ENCODE data around the gene KRTAP25-1. TPM values are rescaled to one million over a fixed set of nuclear protein-coding genes. Genes with fewer than 3 reads are reported as not detected.

The KRTAP25-1 gene
- total RNA-seq (not detected), polyA plus RNA-seq (not detected)

- no peaks in the 10 kb centered on the region for H3K4me1 ChIP-seq (ENCODE audit: insufficient read depth)
- no peaks in the 10 kb centered on the region for H3K36me3 ChIP-seq (ENCODE audit: insufficient read depth)
- no peak within 1 kb of the TSS for H3K27ac ChIP-seq (ENCODE audit: low read depth)
- no peak within 1 kb of the TSS for H3K4me3 ChIP-seq (ENCODE audit: low read depth, low read length)
- 94% methylated on average over 2 of the region's 2 CpGs for WGBS
- DNase-seq (ENCODE audit: extremely low spot score), result no peak
Measured at GRCh38 chr21:30289215-30289614, at the start of gene KRTAP25-1. KRTAP25-1 (minus strand) TSS chr21:30289514; CDS start chr21:30289490, 24 bp downstream.

- H3K36me3 ChIP-seq (ENCODE audit: insufficient read depth), result no peaks in the 10 kb centered on the region
- 75% methylated on average over 4 of the region's 4 CpGs for WGBS
- H3K27ac ChIP-seq (ENCODE audit: low read depth), result no peak overlapping the region
- no peak for DNase-seq (ENCODE audit: extremely low spot score)
- no peaks in the 10 kb centered on the region for H3K4me1 ChIP-seq (ENCODE audit: insufficient read depth)
- no peak overlapping the region for H3K4me3 ChIP-seq (ENCODE audit: low read depth, low read length)
Measured at GRCh38 chr21:30338717-30339116, 49.4 kb upstream of the KRTAP25-1 start.

- H3K27ac ChIP-seq (ENCODE audit: low read depth), result no peak overlapping the region
- H3K36me3 ChIP-seq (ENCODE audit: insufficient read depth), result no peaks in the 10 kb centered on the region
- H3K4me3 ChIP-seq (ENCODE audit: low read depth, low read length), result no peak overlapping the region
- DNase-seq (ENCODE audit: extremely low spot score), result no peak
- no peaks in the 10 kb centered on the region for H3K4me1 ChIP-seq (ENCODE audit: insufficient read depth)
Measured at GRCh38 chr21:30337772-30338171, 48.5 kb upstream of the KRTAP25-1 start.

GRCh38 chr21:30337276-30337744 is 48.0 kb upstream of the KRTAP25-1 start, which contains the start of gene KRTAP27-1:
KRTAP27-1 (minus strand) TSS chr21:30337694; CDS start chr21:30337668, 26 bp downstream.
- no peak within 1 kb of the TSS for H3K4me3 ChIP-seq (ENCODE audit: low read depth, low read length)
- DNase-seq (ENCODE audit: extremely low spot score), result no peak
- no peaks in the 10 kb centered on the region for H3K4me1 ChIP-seq (ENCODE audit: insufficient read depth)
- no peak within 1 kb of the TSS for H3K27ac ChIP-seq (ENCODE audit: low read depth)
- WGBS, result 96% methylated on average over 6 of the region's 6 CpGs
- no peaks in the 10 kb centered on the region for H3K36me3 ChIP-seq (ENCODE audit: insufficient read depth)

GRCh38 chr21:30336596-30336995 is 47.3 kb upstream of the KRTAP25-1 start:
- DNase-seq (ENCODE audit: extremely low spot score), result no peak
- Histone ChIP-seq H3K4me1 (ENCODE audit: insufficient read depth) (no peaks in the 10 kb centered on the region), H3K4me3 (ENCODE audit: low read depth, low read length) (no peak overlapping the region), H3K36me3 (ENCODE audit: insufficient read depth) (no peaks in the 10 kb centered on the region), H3K27ac (ENCODE audit: low read depth) (no peak overlapping the region)
- WGBS, result 55% methylated on average over 2 of the region's 2 CpGs

GRCh38 chr21:30333736-30334135 is 44.4 kb upstream of the KRTAP25-1 start:
- no peak overlapping the region for H3K27ac ChIP-seq (ENCODE audit: low read depth)
- 84% methylated on average over 3 of the region's 3 CpGs for WGBS
- DNase-seq (ENCODE audit: extremely low spot score), result no peak
- H3K36me3 ChIP-seq (ENCODE audit: insufficient read depth), result no peaks in the 10 kb centered on the region
- no peaks in the 10 kb centered on the region for H3K4me1 ChIP-seq (ENCODE audit: insufficient read depth)
- H3K4me3 ChIP-seq (ENCODE audit: low read depth, low read length), result no peak overlapping the region

- H3K4me3 ChIP-seq (ENCODE audit: low read depth, low read length), result no peak overlapping the region
- no peak for DNase-seq (ENCODE audit: extremely low spot score)
- H3K36me3 ChIP-seq (ENCODE audit: insufficient read depth), result no peaks in the 10 kb centered on the region
- WGBS, result 91% methylated on average over 2 of the region's 2 CpGs
- no peak overlapping the region for H3K27ac ChIP-seq (ENCODE audit: low read depth)
- H3K4me1 ChIP-seq (ENCODE audit: insufficient read depth), result no peaks in the 10 kb centered on the region
Measured at GRCh38 chr21:30332681-30333080, 43.4 kb upstream of the KRTAP25-1 start.

- no peaks in the 10 kb centered on the region for H3K4me1 ChIP-seq (ENCODE audit: insufficient read depth)
- H3K36me3 ChIP-seq (ENCODE audit: insufficient read depth), result no peaks in the 10 kb centered on the region
- DNase-seq (ENCODE audit: extremely low spot score), result no peak
- no peak overlapping the region for H3K4me3 ChIP-seq (ENCODE audit: low read depth, low read length)
- H3K27ac ChIP-seq (ENCODE audit: low read depth), result no peak overlapping the region
- WGBS, result 77% methylated on average over 4 of the region's 4 CpGs
Measured at GRCh38 chr21:30329203-30329875, 40.0 kb upstream of the KRTAP25-1 start.

GRCh38 chr21:30326390-30326789 is 37.1 kb upstream of the KRTAP25-1 start:
- DNase-seq (ENCODE audit: extremely low spot score), result no peak
- no peak overlapping the region for H3K27ac ChIP-seq (ENCODE audit: low read depth)
- no peaks in the 10 kb centered on the region for H3K36me3 ChIP-seq (ENCODE audit: insufficient read depth)
- H3K4me3 ChIP-seq (ENCODE audit: low read depth, low read length), result no peak overlapping the region
- no peaks in the 10 kb centered on the region for H3K4me1 ChIP-seq (ENCODE audit: insufficient read depth)

GRCh38 chr21:30320215-30320614 is 30.9 kb upstream of the KRTAP25-1 start, which contains the start of gene KRTAP26-1:
KRTAP26-1 (minus strand) TSS chr21:30320315; CDS start chr21:30320035, 280 bp downstream.
- no peak within 1 kb of the TSS for H3K4me3 ChIP-seq (ENCODE audit: low read depth, low read length)
- H3K4me1 ChIP-seq (ENCODE audit: insufficient read depth), result no peaks in the 10 kb centered on the region
- H3K27ac ChIP-seq (ENCODE audit: low read depth), result no peak within 1 kb of the TSS
- no peak for DNase-seq (ENCODE audit: extremely low spot score)
- 66% methylated on average over 2 of the region's 2 CpGs for WGBS
- no peaks in the 10 kb centered on the region for H3K36me3 ChIP-seq (ENCODE audit: insufficient read depth)

GRCh38 chr21:30315701-30316100 is 26.4 kb upstream of the KRTAP25-1 start:
- Histone ChIP-seq H3K4me3 (ENCODE audit: low read depth, low read length) (no peak overlapping the region), H3K4me1 (ENCODE audit: insufficient read depth) (no peaks in the 10 kb centered on the region), H3K27ac (ENCODE audit: low read depth) (no peak overlapping the region), H3K36me3 (ENCODE audit: insufficient read depth) (no peaks in the 10 kb centered on the region)
- WGBS, result 93% methylated on average over 2 of the region's 2 CpGs
- DNase-seq (ENCODE audit: extremely low spot score), result no peak

GRCh38 chr21:30306884-30307283 is 17.6 kb upstream of the KRTAP25-1 start:
- no peak overlapping the region for H3K4me3 ChIP-seq (ENCODE audit: low read depth, low read length)

GRCh38 chr21:30305136-30305535 is 15.8 kb upstream of the KRTAP25-1 start:
- H3K4me1 ChIP-seq (ENCODE audit: insufficient read depth), result no peaks in the 10 kb centered on the region
- 39% methylated on average over 1 of the region's 1 CpG for WGBS
- DNase-seq (ENCODE audit: extremely low spot score), result no peak
- H3K27ac ChIP-seq (ENCODE audit: low read depth), result no peak overlapping the region
- H3K4me3 ChIP-seq (ENCODE audit: low read depth, low read length), result no peak overlapping the region
- H3K36me3 ChIP-seq (ENCODE audit: insufficient read depth), result no peaks in the 10 kb centered on the region

More at GRCh38 chr21:30306884-30307283, 17.6 kb upstream of the KRTAP25-1 start:
- no peaks in the 10 kb centered on the region for H3K4me1 ChIP-seq (ENCODE audit: insufficient read depth)
- WGBS, result 44% methylated on average over 2 of the region's 2 CpGs
- no peak for DNase-seq (ENCODE audit: extremely low spot score)
- no peaks in the 10 kb centered on the region for H3K36me3 ChIP-seq (ENCODE audit: insufficient read depth)
- no peak overlapping the region for H3K27ac ChIP-seq (ENCODE audit: low read depth)

GRCh38 chr21:30282850-30283249 is 6.5 kb downstream of the KRTAP25-1 start, which contains the start of gene KRTAP24-1:
KRTAP24-1 (minus strand) TSS chr21:30282950; CDS start chr21:30282932, 18 bp downstream.
- DNase-seq (ENCODE audit: extremely low spot score), result no peak
- 61% methylated on average over 3 of the region's 3 CpGs for WGBS
- Histone ChIP-seq H3K36me3 (ENCODE audit: insufficient read depth) (no peaks in the 10 kb centered on the region), H3K27ac (ENCODE audit: low read depth) (no peak within 1 kb of the TSS), H3K4me3 (ENCODE audit: low read depth, low read length) (no peak within 1 kb of the TSS), H3K4me1 (ENCODE audit: insufficient read depth) (no peaks in the 10 kb centered on the region)
